ENCODE data around the gene SAFB.

The SAFB gene

GRCh38 chr19:5622465-5623396, at the start of gene SAFB, which contains the start of gene SAFB2:
TSS of gene SAFB (plus strand) at chr19:5623083. CDS start at chr19:5623206, 123 bp downstream.
TSS of gene SAFB2 (minus strand) at chr19:5622776. CDS start at chr19:5622715, 61 bp downstream.
- Histone ChIP-seq H3K36me3 (replicated peaks; ENCODE audit: low read depth, low read length) (peaks cover 65% of the 10 kb centered on the region), H3K4me3 (ENCODE audit: low read length) (peak within 1 kb of the TSS; percentile 87), H3K4me2 (ENCODE audit: low read length) (peak within 1 kb of the TSS; percentile 96), H3K79me2 (ENCODE audit: low read length) (peaks cover 99% of the 10 kb centered on the region), H4K20me1 (ENCODE audit: insufficient read depth, low read length) (peaks cover 53% of the 10 kb centered on the region), H3K27me3 (ENCODE audit: low read depth, low read length) (no peaks in the 10 kb centered on the region), H3K4me1 (ENCODE audit: low read length) (peaks cover 50% of the 10 kb centered on the region), H3K9ac (ENCODE audit: low read length) (peak within 1 kb of the TSS; percentile 96), H3K9me3 (ENCODE audit: insufficient read depth, low read length) (no peaks in the 10 kb centered on the region), H2AFZ (ENCODE audit: low read depth, low read length) (peak within 1 kb of the TSS; percentile 83; the same call in 1 of the 2 replicates), H3K27ac (ENCODE audit: low read length) (peak within 1 kb of the TSS; percentile 86)
- TF ChIP-seq EZH2phosphoT487 (IDR thresholded peaks at IDR 0.05; ENCODE audit: low read depth) = no peak
- TF ChIP-seq, protein P1, sequence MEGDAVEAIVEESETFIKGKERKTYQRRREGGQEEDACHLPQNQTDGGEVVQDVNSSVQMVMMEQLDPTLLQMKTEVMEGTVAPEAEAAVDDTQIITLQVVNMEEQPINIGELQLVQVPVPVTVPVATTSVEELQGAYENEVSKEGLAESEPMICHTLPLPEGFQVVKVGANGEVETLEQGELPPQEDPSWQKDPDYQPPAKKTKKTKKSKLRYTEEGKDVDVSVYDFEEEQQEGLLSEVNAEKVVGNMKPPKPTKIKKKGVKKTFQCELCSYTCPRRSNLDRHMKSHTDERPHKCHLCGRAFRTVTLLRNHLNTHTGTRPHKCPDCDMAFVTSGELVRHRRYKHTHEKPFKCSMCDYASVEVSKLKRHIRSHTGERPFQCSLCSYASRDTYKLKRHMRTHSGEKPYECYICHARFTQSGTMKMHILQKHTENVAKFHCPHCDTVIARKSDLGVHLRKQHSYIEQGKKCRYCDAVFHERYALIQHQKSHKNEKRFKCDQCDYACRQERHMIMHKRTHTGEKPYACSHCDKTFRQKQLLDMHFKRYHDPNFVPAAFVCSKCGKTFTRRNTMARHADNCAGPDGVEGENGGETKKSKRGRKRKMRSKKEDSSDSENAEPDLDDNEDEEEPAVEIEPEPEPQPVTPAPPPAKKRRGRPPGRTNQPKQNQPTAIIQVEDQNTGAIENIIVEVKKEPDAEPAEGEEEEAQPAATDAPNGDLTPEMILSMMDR (IDR thresholded peaks at IDR 0.05; ENCODE audit: low read depth, low read length) = no peak

GRCh38 chr19:5575590-5575989, 47.3 kb upstream of the SAFB start:
- Histone ChIP-seq H3K4me1 (ENCODE audit: low read length) (no peaks in the 10 kb centered on the region), H3K27ac (ENCODE audit: low read length) (no peak overlapping the region), H3K4me2 (ENCODE audit: low read length) (no peak overlapping the region), H3K27me3 (ENCODE audit: low read depth, low read length) (no peaks in the 10 kb centered on the region), H3K4me3 (ENCODE audit: low read length) (no peak overlapping the region), H3K9me3 (ENCODE audit: insufficient read depth, low read length) (no peaks in the 10 kb centered on the region), H3K9ac (ENCODE audit: low read length) (no peak overlapping the region), H3K36me3 (replicated peaks; ENCODE audit: low read depth, low read length) (no peaks in the 10 kb centered on the region), H3K79me2 (ENCODE audit: low read length) (no peaks in the 10 kb centered on the region), H4K20me1 (ENCODE audit: insufficient read depth, low read length) (0 out of 2 replicates have a peak, but pooled peaks cover 7% of the 10 kb centered on the region), H2AFZ (ENCODE audit: low read depth, low read length) (no peak overlapping the region)
- TF ChIP-seq, protein P1 (IDR thresholded peaks at IDR 0.05; ENCODE audit: low read depth, low read length) = no peak
- no peak for TF ChIP-seq EZH2phosphoT487 (IDR thresholded peaks at IDR 0.05; ENCODE audit: low read depth)

DNA sequence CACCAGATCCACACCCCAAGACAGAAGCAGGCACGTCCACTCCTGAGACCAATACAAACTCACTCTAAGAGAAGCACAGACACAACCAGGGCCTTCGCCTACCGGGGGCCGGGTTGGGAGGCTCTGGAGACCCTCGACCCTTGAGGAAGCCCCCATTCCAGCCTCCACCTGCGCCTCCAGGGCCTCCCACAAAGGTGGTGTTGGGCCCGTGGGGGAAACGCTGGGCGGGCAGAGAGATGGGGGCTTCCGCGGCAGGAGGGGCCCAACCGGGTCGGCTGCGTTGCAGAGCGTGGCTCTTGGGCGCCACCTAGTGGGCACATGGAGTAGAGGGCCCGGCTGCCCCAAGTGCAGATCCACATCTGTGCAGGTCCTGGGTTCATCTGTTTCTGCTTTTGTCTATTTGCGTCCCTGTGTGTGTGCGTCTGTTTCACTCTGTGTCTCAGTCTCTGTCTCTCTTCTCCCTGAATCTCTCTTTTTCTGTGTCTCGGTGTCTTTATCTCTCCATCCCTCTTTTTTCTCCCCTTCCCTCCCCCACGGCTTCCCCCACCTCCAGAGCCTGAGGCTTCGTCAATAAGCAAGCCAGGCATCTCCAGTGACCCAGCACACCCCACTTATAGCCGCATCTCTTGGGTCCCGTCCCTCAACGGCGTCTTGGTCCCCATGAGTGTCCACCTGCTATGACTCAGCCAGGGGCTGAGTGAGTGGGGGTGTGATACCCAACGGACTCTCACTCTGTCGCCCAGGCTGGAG, 44.6 kb upstream of the SAFB start:
- Histone ChIP-seq H3K36me3 (replicated peaks; ENCODE audit: low read depth, low read length) (peaks cover 4% of the 10 kb centered on the region), H4K20me1 (ENCODE audit: insufficient read depth, low read length) (0 out of 2 replicates have a peak, but pooled peaks cover 7% of the 10 kb centered on the region), H3K27ac (ENCODE audit: low read length) (no peak overlapping the region), H3K9me3 (ENCODE audit: insufficient read depth, low read length) (no peaks in the 10 kb centered on the region), H3K4me1 (ENCODE audit: low read length) (no peaks in the 10 kb centered on the region), H3K9ac (ENCODE audit: low read length) (no peak overlapping the region), H3K79me2 (ENCODE audit: low read length) (no peaks in the 10 kb centered on the region), H3K4me2 (ENCODE audit: low read length) (peak overlapping the region; percentile 57), H3K4me3 (ENCODE audit: low read length) (peak overlapping the region; percentile 37; the same call in 1 of the 2 replicates), H3K27me3 (ENCODE audit: low read depth, low read length) (no peaks in the 10 kb centered on the region), H2AFZ (ENCODE audit: low read depth, low read length) (peak overlapping the region; percentile 12; the same call in 1 of the 2 replicates)
- TF ChIP-seq EZH2phosphoT487 (IDR thresholded peaks at IDR 0.05; ENCODE audit: low read depth) = no peak
- TF ChIP-seq, protein P1 (IDR thresholded peaks at IDR 0.05; ENCODE audit: low read depth, low read length) = peak; percentile 94
